GM19324 (cell line): ENCODE data around the gene PPA2.

Experiments used
- ATAC-seq: cut with Tn5 transposase; IDR thresholded peaks from one replicate; pipeline ENCODE4 v1.9.1; 2021; ENCODE audit warnings: mild to moderate bottlenecking, moderate library complexity; ENCODE audit not compliant: unreplicated experiment, low FRiP score

The PPA2 gene

GRCh38 chr4:105400901-105401677 lies 72.8 kb downstream of the PPA2 start:
- ATAC-seq, result no peak

DNA sequence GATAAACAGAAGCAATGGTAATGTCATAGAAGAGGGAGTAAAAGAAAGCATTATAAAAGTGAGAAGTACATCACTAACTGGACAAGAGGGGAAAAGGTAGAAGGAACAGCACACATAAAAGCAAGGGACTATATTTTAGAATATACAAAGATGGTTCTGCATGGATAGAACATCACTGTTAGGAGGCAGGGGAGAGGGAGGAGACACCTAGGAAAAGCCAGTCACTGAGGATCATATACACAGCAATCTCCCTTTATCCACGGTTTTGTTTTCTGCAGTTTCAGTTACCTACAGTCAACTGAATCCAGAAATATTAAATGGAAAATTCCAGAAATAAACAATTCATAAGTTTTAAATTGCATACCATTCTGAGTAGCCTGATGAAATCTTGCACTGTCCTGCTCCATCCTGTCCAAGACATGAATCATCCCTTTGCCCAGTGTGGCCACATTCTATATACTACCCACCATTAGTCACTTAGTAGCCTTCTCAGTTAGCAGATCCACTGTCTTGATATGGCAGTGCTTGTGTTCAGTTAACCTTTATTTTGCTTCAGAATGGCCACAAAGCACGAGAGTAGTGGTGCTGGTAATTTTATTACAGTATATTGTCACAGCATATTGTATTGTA lies 74.2 kb downstream of the PPA2 start:
- no peak for ATAC-seq

DNA sequence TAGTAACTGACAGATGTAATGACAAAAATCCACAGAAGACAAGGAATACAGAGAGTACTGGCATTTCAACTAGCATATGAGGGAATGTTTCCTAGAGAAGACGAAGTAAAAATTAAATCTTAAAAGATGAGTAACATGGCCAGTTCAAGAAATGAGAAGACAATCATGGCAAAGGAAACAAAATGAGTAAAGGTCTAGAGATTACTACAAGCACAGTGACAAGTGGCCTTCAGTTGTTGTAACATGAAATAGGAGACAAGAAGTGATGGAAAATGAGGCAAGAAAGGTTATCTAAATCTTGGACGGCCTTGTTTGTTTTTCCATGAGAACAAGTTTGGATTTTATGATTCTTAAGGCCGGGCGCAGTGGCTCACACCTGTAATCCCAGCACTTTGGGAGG lies 81.0 kb downstream of the PPA2 start:
- no peak for ATAC-seq

DNA sequence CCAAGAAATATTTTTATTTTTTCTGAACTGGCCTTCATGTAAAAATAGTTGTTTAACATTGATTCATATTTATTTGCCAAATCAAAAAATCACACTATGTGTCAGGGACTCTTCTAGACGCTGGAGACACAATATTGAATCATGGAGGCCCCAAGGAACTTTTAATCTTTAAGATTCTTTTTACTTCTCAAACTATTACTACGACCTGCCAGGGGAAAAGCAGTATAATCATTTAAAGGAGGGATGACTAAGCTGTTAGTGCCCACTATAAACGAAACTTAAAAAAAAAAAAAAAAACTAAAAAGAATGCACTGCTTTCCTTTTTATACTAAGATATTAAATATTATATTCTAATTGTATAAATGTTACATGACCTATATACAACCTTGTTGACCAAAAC lies 84.7 kb downstream of the PPA2 start:
- ATAC-seq, result no peak

DNA sequence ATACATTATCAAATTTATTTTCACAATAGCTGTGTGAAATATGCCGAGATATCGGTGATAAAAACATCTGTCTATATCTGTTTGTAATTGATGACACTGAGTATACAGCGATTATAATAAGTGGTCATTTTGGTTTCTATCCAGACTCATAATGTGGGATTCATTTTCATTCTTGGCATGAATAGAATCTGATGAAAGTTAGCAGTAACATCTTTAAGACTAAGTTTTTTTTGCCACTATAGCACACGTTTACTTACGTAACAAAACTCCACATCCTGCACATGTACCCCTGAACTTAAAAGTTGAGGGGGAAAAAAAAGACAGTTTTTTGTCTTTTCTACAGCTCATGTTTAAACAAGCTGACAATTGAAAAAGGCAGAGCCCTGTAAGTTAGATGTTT lies 86.4 kb downstream of the PPA2 start:
- no peak for ATAC-seq

- no peak for ATAC-seq
These were observed 87.8 kb downstream of the PPA2 start for GRCh38 chr4:105386012-105386411.

DNA sequence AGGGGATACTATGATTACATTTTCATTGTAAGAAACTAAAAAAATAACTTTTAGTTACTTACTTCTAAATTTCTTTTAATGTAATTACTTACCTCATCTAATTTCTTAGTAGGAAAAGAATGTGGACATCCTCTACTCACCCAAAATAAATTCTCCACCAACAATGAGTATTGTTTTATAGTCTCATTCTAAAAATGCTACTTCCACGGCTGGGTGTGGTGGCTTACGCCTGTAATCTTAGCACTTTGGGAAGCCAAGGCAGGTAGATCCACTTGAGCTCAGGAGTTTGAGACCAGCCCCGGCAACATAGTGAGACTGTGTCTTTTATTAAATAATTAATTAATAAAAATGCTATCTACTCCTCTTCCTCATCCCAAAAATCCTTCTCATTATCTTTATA lies 99.8 kb downstream of the PPA2 start:
- ATAC-seq, result no peak

DNA sequence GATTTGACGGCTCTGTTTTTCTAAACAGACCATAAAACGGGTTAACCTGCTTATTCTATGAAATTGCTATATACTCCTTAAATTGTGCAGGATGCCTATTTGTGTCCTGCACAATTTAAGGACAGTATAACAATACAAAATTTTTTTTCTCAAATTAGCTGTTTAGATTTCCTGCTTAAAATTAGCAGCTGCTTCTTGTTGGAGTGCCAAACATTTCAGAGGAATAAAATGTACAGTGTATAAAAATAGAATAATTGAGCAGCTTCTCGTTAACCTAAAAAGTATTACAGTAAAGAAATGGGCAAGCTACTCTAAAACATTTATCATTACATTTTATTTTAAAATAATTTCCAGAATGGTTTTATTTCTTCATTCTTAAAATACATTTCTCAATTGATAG lies 100.5 kb downstream of the PPA2 start:
- ATAC-seq, result no peak

DNA sequence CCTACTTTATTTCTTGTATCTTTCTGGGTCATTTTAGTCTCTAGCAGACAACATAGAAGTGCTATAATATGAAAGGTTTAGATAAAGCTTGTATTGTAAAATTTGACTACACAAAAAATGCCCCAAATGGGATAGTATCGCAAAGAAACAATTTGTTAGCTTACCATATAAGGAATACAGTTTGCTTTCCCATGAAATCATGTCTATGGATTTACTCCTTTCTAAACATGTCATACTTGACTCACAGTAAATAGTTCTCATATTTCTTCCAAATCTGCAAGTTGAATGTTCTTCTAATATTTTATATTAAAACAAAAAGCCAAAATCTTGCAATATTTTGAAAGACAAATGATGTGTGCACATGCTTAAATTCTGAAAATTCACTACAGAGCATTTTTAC lies 103.9 kb downstream of the PPA2 start:
- no peak for ATAC-seq

DNA sequence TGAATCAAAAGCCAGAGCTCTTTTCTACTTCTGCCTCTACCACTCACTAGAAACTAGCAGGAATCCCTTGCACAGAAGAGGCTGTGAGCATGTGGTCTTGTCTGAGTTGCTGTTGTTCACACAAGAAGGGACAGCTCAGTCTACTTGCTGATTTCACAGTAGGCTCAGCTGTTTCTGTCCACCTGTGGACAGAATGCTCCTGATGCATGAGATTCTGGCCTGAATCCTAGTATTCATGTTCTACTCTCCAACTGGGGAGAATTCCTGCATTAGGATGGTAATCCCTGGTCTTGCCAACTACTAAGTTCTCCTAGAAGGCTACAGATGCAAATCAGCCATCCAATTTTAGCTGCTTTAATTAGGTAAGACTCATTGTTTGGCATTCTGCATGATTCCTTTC lies 112.8 kb downstream of the PPA2 start:
- no peak for ATAC-seq

DNA sequence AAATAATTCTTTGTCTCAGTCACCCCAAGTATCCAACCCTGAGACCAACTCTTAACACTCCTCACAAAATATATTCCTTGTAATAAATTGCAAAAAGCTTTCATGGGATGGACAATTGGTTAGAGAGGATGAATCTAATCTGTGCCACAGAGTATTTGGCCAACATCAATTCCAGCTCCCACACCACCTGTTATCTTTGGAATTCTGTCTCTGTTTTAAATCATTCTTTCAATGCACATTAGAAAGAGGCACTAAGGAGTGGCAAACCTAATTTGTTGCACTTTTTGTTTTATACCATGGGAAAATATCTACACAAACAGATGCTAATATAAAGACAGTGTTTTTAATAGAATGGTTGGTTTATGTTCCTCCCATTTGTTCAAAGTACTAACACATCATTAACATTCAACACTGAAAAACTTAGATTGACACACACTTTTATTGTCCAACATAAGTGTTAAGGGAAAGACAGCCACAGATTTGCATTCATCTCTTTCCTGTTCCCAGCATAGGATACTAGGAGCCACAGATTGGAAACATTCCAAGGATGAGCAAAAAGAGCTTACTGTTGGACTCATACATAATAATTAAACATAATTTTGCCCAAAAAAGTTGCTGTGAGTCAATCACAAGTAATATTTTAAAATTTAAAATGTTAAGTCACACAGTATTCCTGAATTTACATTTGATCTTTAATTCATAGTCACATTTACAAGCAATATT lies 116.4 kb downstream of the PPA2 start:
- ATAC-seq, result no peak

DNA sequence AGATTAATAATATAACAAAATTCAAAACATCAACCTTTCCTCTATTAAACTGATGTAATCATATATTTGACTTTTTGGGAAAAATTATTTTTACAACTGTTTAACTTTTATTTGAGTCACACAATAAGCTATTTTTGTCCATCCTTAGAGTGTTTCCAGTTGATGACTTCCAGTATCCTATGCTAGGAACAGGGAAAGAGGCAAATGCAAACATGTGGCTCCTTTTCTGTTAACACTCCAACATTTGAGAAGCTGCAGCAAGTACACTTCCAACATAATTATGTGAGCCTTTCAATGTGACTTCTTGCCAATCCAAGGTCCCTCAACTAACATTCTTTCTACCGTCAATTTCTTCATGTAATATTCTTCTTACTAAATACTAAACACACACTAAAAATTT lies 117.7 kb downstream of the PPA2 start:
- no peak for ATAC-seq

GRCh38 chr4:105352826-105353225 lies 121.0 kb downstream of the PPA2 start:
- no peak for ATAC-seq

DNA sequence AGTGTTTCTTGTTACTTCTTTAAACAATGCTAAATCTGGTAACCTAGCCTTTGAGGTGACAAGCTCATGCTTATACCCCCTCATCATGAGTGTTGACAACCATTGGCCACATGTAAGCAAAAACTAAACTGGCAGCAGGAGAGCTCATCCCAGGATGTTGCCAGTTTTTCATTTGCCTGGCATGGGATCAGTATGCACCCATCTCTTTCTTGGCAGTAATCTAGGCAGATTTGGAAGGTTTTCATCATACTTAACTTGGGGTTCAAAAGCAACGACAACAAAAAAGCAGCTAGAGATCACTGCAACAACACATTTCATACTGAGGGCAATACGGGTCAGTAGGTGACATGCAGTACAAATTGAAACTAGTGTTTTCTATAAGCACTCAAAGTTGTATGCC lies 122.0 kb downstream of the PPA2 start:
- ATAC-seq, result no peak

GRCh38 chr4:105350859-105351490 lies 122.9 kb downstream of the PPA2 start:
- no peak for ATAC-seq

DNA sequence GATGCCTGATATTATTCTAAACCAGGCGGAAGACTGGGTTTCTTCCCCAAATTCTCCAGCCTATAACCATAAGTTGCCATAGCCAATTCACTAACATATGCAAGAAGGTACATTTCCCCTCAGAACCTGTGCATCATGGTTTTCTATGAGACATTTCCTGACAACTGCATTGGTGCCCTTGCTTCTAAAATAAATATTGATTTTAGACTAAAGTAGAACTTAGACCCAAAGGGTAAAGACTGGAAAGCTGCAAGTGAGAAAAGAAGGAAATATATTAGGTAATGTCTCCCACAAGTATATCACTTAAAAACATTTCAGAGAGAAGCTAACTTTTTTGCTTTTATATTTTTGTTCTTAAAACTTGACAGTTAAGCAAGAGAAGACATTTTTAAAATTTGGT lies 125.1 kb downstream of the PPA2 start:
- ATAC-seq, result no peak

DNA sequence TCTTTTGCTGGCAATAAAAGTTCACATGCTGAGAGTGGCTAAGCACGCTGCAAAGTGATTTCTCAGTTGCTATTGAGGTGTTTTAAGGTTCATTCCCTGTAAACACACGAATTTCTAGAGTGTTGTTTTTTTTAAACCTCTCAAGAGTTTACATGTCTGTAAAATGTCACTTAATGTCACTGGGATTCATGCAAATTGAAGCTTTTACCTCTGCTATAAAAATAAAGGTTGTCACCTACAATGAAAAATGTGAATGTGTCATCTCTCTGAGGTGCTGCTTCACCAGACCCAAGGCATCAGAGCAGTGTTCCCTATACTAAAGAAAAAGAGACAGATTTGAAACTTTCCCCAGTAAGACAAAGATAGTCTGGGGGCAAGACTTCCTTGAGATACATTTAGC lies 127.0 kb downstream of the PPA2 start:
- ATAC-seq, result no peak

- ATAC-seq, result no peak
These were observed 128.0 kb downstream of the PPA2 start for GRCh38 chr4:105345838-105346237.

GRCh38 chr4:105345358-105345757 lies 128.5 kb downstream of the PPA2 start:
- no peak for ATAC-seq

DNA sequence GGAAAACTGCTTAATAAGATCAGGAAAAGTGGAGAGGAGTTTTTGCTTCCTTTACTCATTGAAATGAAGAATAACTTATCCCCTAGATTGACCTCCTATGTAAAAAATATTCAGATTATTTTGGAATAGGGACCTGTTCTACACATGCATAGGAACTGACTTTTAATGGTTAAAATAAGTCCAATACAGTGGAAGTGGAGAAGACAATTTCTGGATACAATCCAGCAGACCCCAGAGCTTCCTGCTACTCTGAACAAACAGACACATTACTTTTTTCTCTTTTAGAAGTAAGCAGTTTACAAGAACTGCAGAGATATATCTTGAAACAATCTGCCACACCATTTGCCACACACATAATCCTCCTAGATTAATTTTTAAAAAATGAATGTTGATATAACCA lies 129.7 kb downstream of the PPA2 start:
- ATAC-seq, result no peak
